Trophoblast cell (in vitro differentiated cells and primary cell): ENCODE measurements around the gene MAGED1.
"Not testable (repeated sequence)": the region's sequence is repeated elsewhere in the genome, so short reads cannot be mapped to it uniquely, and the experiment has no call there.

Source experiments
- DNase-seq, 2 donors: peaks; one replicate each; pipeline ENCODE4 v3.0.0-alpha.2; 2016
- H2AFZ ChIP-seq: 2 replicates; pipeline ENCODE4 v1.6.1; 2013; ENCODE audit warnings: low read length, moderate library complexity, mild to moderate bottlenecking; ENCODE audit not compliant: insufficient read depth, poor library complexity
- H2AK5ac ChIP-seq: 2 replicates; pipeline ENCODE4 v1.6.1; 2013; ENCODE audit warnings: mild to moderate bottlenecking, low read length
- H2BK120ac ChIP-seq: 2 replicates; pipeline ENCODE4 v1.6.1; 2013; ENCODE audit warnings: low read length, mild to moderate bottlenecking, moderate library complexity; ENCODE audit not compliant: insufficient read depth, poor library complexity
- H2BK12ac ChIP-seq: 2 replicates; pipeline ENCODE4 v1.6.1; 2013; ENCODE audit warnings: mild to moderate bottlenecking, low read length, moderate library complexity
- H2BK5ac ChIP-seq: 2 replicates; pipeline ENCODE4 v1.6.1; 2013; ENCODE audit warnings: low read length, low read depth, moderate library complexity, mild to moderate bottlenecking; ENCODE audit not compliant: poor library complexity
- H3K14ac ChIP-seq: 2 replicates; pipeline ENCODE4 v1.6.1; 2013; ENCODE audit warnings: mild to moderate bottlenecking, low read length
- H3K18ac ChIP-seq: 2 replicates; pipeline ENCODE4 v1.6.1; 2013; ENCODE audit warnings: mild to moderate bottlenecking, low read length
- H3K23ac ChIP-seq: 2 replicates; pipeline ENCODE4 v1.6.1; 2013; ENCODE audit warnings: low read length
- H3K27ac ChIP-seq: 2 replicates; pipeline ENCODE4 v1.5.1; 2013; ENCODE audit warnings: low read depth, mild to moderate bottlenecking, inconsistent platforms, low read length, moderate library complexity
- H3K27me3 ChIP-seq: 2 replicates; pipeline ENCODE4 v1.6.1; 2013; ENCODE audit warnings: inconsistent platforms, mild to moderate bottlenecking, low read length, moderate library complexity; ENCODE audit not compliant: insufficient read depth
- H3K36me3 ChIP-seq, 2 experiments: 1 replicate in 1 of 2; 2 replicates in 1 of 2; pipeline ENCODE4 v1.6.1; 2013; ENCODE audit warnings: low read length in 2 of 2, mild to moderate bottlenecking in 2 of 2, moderate library complexity in 1 of 2; ENCODE audit not compliant: insufficient read depth in 2 of 2, control insufficient read depth in 1 of 2
- H3K4ac ChIP-seq: 2 replicates; pipeline ENCODE4 v1.6.1; 2013; ENCODE audit warnings: low read depth, mild to moderate bottlenecking, low read length, moderate library complexity
- H3K4me1 ChIP-seq, 2 experiments: 1 replicate in 1 of 2; 2 replicates in 1 of 2; pipeline ENCODE4 v1.6.1; 2013; ENCODE audit warnings: low read length in 2 of 2, mild to moderate bottlenecking in 2 of 2, moderate library complexity in 1 of 2; ENCODE audit not compliant: insufficient read depth in 2 of 2, control insufficient read depth in 1 of 2
- H3K4me2 ChIP-seq: 2 replicates; pipeline ENCODE4 v1.6.1; 2013; ENCODE audit warnings: inconsistent platforms, mild to moderate bottlenecking, low read length, moderate library complexity
- H3K4me3 ChIP-seq: 2 replicates; pipeline ENCODE4 v1.5.1; 2013; ENCODE audit warnings: mild to moderate bottlenecking, low read depth, low read length, inconsistent platforms
- H3K79me1 ChIP-seq: one replicate; pipeline ENCODE4 v1.6.1; 2013; ENCODE audit warnings: low read length
- H3K79me2 ChIP-seq: 2 replicates; pipeline ENCODE4 v1.6.1; 2013; ENCODE audit warnings: low read length, mild to moderate bottlenecking; ENCODE audit not compliant: control insufficient read depth, insufficient read depth, poor library complexity
- H3K9ac ChIP-seq: 2 replicates; pipeline ENCODE4 v1.6.1; 2013; ENCODE audit warnings: mild to moderate bottlenecking, low read length
- H3K9me3 ChIP-seq: 2 replicates; pipeline ENCODE4 v1.6.1; 2013; ENCODE audit warnings: low read depth, mild to moderate bottlenecking, control low read depth, inconsistent platforms, low read length; ENCODE audit not compliant: insufficient read depth
- H4K12ac ChIP-seq: 2 replicates; pipeline ENCODE4 v1.6.1; 2013; ENCODE audit warnings: low read depth, mild to moderate bottlenecking, low read length, moderate library complexity
- H4K8ac ChIP-seq: 2 replicates; pipeline ENCODE4 v1.6.1; 2013; ENCODE audit warnings: low read depth, mild to moderate bottlenecking, low read length, moderate library complexity
- H4K91ac ChIP-seq: one replicate; pipeline ENCODE4 v1.6.1; 2013; ENCODE audit warnings: low read depth, mild to moderate bottlenecking, low read length, moderate library complexity
- WGBS: extraction: QIAGEN DNeasy Blood & Tissue Kit; methylation state at CpG from one replicate; pipeline ENCODE4 v1.1.7; 2013; ENCODE audit warnings: missing lambda C conversion rate; ENCODE audit not compliant: insufficient read length, insufficient coverage; ENCODE audit errors: extremely low coverage; 5-methylcytosine and 5-hydroxymethylcytosine counted together

MAGED1 gene

DNA sequence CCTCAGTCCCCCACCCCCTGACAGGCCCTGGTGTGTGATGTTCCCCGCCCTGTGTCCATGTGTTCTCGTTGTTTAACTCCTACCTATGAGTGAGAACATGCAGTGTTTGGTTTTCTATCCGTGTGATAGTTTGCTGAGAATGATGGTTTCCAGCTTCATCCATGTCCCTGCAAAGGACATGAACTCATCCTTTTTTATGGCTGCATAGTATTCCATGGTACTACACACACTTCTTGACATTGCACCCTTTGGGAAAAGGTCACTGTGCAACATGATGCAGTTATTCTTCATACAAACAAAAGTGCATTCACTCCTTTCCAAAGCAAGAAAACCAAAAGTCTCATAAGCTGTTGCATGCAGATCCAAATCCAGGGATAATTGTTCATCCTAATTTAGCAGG is 11.7 kb downstream of the MAGED1 start:
- H3K4me3 ChIP-seq = not testable (repeated sequence)
- WGBS = no CpG with 5 or more reads among the region's 3 CpGs

DNA sequence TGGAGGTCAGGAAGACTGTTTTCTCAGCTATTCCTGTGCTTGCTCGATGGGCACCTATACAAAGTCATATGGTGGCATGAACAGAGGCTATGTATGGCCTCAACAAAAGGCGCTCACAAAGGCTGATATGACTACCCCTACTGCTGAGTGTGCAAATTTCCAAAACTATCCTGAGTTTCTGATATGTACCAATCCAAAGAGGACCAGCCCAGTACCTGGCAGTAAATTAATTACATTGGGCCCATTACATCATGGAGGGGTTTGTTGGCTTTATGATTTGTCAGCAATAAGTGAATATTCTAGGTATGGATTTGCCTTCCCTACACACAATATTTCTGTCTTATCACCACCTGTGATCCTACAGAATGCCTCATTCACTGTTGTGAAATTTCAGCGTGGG is 12.3 kb downstream of the MAGED1 start:
- peak in 1 of 2 donors; percentile 46 for DNase-seq
- Histone ChIP-seq H3K27me3 (no peaks in the 10 kb centered on the region), H3K79me2 (no peaks in the 10 kb centered on the region), H2BK12ac (no peak overlapping the region), H4K91ac (no peak overlapping the region), H2BK120ac (no peak overlapping the region), H2AFZ (no peak overlapping the region), H3K4me2 (no peak overlapping the region), H3K4ac (no peak overlapping the region), H3K4me3 (no peak overlapping the region), H3K79me1 (no peaks in the 10 kb centered on the region), H3K9me3 (no peaks in the 10 kb centered on the region), H4K12ac (no peak overlapping the region), H3K36me3 (peaks cover 13 to 21% of the 10 kb centered on the region in 2 experiments), H3K27ac (no peak overlapping the region), H3K14ac (no peak overlapping the region), H3K18ac (no peak overlapping the region), H2AK5ac (no peak overlapping the region), H4K8ac (no peak overlapping the region), H3K4me1 (no peaks in the 10 kb centered on the region), H3K9ac (no peak overlapping the region), H2BK5ac (no peak overlapping the region), H3K23ac (no peak overlapping the region)
- WGBS = no CpG with 5 or more reads among the region's 3 CpGs

More for the DNA sequence above, 11.7 kb downstream of the MAGED1 start:
- not testable (repeated sequence) for H4K8ac ChIP-seq, H3K27me3 ChIP-seq, H3K4me2 ChIP-seq, H3K23ac ChIP-seq, H3K9ac ChIP-seq, H4K91ac ChIP-seq, H3K27ac ChIP-seq, H2BK12ac ChIP-seq, H3K4ac ChIP-seq, H2AK5ac ChIP-seq, H3K4me1 ChIP-seq, H3K9me3 ChIP-seq, DNase-seq, H3K79me2 ChIP-seq, H2AFZ ChIP-seq, H2BK5ac ChIP-seq, H3K18ac ChIP-seq, H3K79me1 ChIP-seq, H4K12ac ChIP-seq, H3K14ac ChIP-seq, H2BK120ac ChIP-seq
- H3K36me3 ChIP-seq = peaks cover 17 to 24% of the 10 kb centered on the region in 2 experiments

DNA sequence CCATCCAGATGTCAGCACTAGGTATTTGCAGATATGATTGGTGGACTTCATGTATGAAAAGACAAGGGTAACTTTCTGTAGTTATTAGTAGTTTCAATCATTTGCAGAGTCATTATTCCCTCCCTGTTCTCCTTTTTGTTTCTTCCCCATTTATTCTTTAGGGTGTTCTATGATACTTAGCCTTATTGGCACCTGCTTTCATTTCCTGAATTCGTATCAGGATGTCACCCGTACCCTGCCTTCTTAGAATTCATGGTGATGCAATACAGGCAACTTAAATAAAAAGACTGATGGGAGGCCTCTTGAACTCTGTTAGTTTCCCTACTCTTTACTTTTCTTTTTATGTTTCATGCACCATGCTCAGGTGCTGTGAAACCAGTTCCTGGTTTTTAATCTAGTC is 24.2 kb downstream of the MAGED1 start:
- Histone ChIP-seq H2BK5ac (no peak overlapping the region), H3K4me3 (no peak overlapping the region), H3K36me3 (no peaks in the 10 kb centered on the region), H3K79me2 (no peaks in the 10 kb centered on the region), H2BK12ac (no peak overlapping the region), H3K27ac (no peak overlapping the region), H3K4me2 (no peak overlapping the region), H3K9ac (no peak overlapping the region), H3K23ac (no peak overlapping the region), H3K4ac (no peak overlapping the region), H3K79me1 (no peaks in the 10 kb centered on the region), H3K4me1 (no peaks in the 10 kb centered on the region), H3K14ac (no peak overlapping the region), H2AK5ac (no peak overlapping the region), H3K18ac (no peak overlapping the region), H4K12ac (no peak overlapping the region), H4K8ac (no peak overlapping the region), H3K9me3 (no peaks in the 10 kb centered on the region), H2AFZ (no peak overlapping the region), H2BK120ac (no peak overlapping the region), H4K91ac (no peak overlapping the region), H3K27me3 (no peaks in the 10 kb centered on the region)
- WGBS = no CpG with 5 or more reads among the region's 2 CpGs
- no peak for DNase-seq

DNA sequence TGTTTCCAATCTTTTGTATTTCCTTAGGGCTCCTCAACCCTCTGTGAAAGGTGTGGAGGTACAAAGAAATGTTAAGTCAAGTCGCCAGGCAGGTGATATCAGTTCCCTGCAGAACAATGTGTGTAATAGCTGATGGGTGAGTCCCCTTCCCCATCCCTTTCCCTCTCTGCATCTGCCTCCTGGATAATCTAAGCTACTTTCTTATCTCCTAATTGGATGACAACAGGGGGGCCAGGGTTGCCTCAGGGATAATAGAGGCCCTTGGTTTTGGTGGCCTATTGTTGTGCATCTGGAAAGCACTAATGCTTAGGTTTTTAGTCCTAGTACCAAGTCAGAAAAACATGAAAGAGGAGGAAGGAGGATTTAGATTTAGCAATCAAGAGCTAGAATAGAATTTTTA is 29.1 kb downstream of the MAGED1 start:
- no peak overlapping the region for H2AFZ ChIP-seq
- H4K12ac ChIP-seq = no peak overlapping the region
- no peaks in the 10 kb centered on the region for H3K36me3 ChIP-seq
- no CpG with 5 or more reads among the region's 1 CpG for WGBS
- DNase-seq = no peak
- H3K4me3 ChIP-seq = no peak overlapping the region
- no peak overlapping the region for H2BK5ac ChIP-seq
- no peak overlapping the region for H2BK12ac ChIP-seq
- H3K79me1 ChIP-seq = no peaks in the 10 kb centered on the region
- H3K4me2 ChIP-seq = no peak overlapping the region
- H3K9ac ChIP-seq = no peak overlapping the region
- no peak overlapping the region for H4K91ac ChIP-seq
- no peak overlapping the region for H3K4ac ChIP-seq
- no peak overlapping the region for H2AK5ac ChIP-seq
- no peaks in the 10 kb centered on the region for H3K27me3 ChIP-seq
- H3K4me1 ChIP-seq = no peaks in the 10 kb centered on the region
- H2BK120ac ChIP-seq = no peak overlapping the region
- H3K14ac ChIP-seq = no peak overlapping the region
- H3K23ac ChIP-seq = no peak overlapping the region
- no peak overlapping the region for H4K8ac ChIP-seq
- H3K18ac ChIP-seq = no peak overlapping the region
- H3K79me2 ChIP-seq = no peaks in the 10 kb centered on the region
- H3K27ac ChIP-seq = no peak overlapping the region
- no peaks in the 10 kb centered on the region for H3K9me3 ChIP-seq
